HEK293T (cell line): ENCODE data around the gene CTIF.

Source experiments
- FOXA1 ChIP-seq: fragments of 450-650 bp; IDR thresholded peaks from 2 replicates; pipeline ENCODE4 v1.6.1; 2016; ENCODE audit warnings: mild to moderate bottlenecking
- FOXM1 ChIP-seq: fragments of 450-650 bp; IDR thresholded peaks from 2 replicates; pipeline ENCODE4 v1.6.1; 2017; ENCODE audit warnings: mild to moderate bottlenecking, borderline replicate concordance
- HDGF ChIP-seq: fragments of 450-650 bp; IDR thresholded peaks from 2 replicates; pipeline ENCODE4 v1.6.1; 2017; ENCODE audit warnings: antibody characterized with exemption, borderline replicate concordance
- NFRKB ChIP-seq: fragments of 450-650 bp; IDR thresholded peaks from 2 replicates; pipeline ENCODE4 v1.6.1; 2016; ENCODE audit warnings: mild to moderate bottlenecking, moderate library complexity
- SP1 ChIP-seq: fragments of 450-650 bp; IDR thresholded peaks from 2 replicates; pipeline ENCODE4 v1.6.1; 2017
- TARDBP ChIP-seq: fragments of 450-650 bp; IDR thresholded peaks from 2 replicates; pipeline ENCODE4 v1.6.1; 2016
- TF ChIP-seq, protein P1 (sequence below): fragments of 450-650 bp; IDR thresholded peaks from 2 replicates; pipeline ENCODE4 v1.6.1; 2016

DNA sequence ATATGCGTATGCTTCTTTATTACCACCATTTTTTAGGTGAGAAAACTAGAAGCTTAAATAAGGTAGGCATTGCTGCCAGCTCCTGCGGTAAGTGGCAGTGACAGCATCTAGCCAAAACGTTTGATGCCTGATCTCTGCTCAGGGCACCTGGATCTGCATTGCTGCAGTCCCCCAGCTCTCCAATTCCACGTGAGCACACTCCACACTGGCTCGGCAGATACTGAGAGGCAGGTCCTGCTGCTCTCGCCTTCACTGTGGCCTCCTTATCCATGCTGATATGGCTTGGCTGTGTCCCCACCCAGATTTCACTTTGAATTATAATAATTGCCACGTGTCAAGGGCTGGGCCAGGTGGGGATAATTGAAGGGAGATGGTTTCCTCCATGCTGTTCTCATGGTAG is 160.9 kb downstream of the CTIF start:
- TF ChIP-seq FOXA1 (no peak), SP1 (no peak), HDGF (no peak), FOXM1 (no peak), TARDBP (no peak), NFRKB (no peak)
- TF ChIP-seq, protein P1, sequence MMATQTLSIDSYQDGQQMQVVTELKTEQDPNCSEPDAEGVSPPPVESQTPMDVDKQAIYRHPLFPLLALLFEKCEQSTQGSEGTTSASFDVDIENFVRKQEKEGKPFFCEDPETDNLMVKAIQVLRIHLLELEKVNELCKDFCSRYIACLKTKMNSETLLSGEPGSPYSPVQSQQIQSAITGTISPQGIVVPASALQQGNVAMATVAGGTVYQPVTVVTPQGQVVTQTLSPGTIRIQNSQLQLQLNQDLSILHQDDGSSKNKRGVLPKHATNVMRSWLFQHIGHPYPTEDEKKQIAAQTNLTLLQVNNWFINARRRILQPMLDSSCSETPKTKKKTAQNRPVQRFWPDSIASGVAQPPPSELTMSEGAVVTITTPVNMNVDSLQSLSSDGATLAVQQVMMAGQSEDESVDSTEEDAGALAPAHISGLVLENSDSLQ = no peak
